H1 (cell line): ENCODE results near the gene VPS26B.
"Not testable (repeated sequence)": the region's sequence is repeated elsewhere in the genome, so short reads cannot be mapped to it uniquely, and the experiment has no call there.

Experiments used
- BACH1 ChIP-seq: IDR thresholded peaks from 2 replicates; pipeline ENCODE4 v1.6.1; 2012; ENCODE audit warnings: low read length, improper control_type of control experiment
- CREB1 ChIP-seq: IDR thresholded peaks from 2 replicates; pipeline ENCODE4 v1.6.1; 2012; ENCODE audit warnings: inconsistent platforms
- CTCF ChIP-seq, 3 experiments: IDR thresholded peaks; 1 replicate in 2 of 3; 2 replicates in 1 of 3; pipeline versions ENCODE4 v1.5.1 to v1.6.1; 2011; ENCODE audit warnings: low read length in 3 of 3, mild to moderate bottlenecking in 3 of 3, inconsistent platforms in 2 of 3, low read depth in 1 of 3, moderate library complexity in 1 of 3; ENCODE audit not compliant: insufficient read depth in 1 of 3; ENCODE audit errors: control extremely low read depth in 1 of 3
- GABPA ChIP-seq: IDR thresholded peaks from 2 replicates; pipeline ENCODE4 v1.6.1; 2011; ENCODE audit warnings: mild to moderate bottlenecking, low read length, moderate library complexity, borderline replicate concordance; ENCODE audit not compliant: insufficient read depth
- POLR2A ChIP-seq, 2 experiments: IDR thresholded peaks; 1 replicate in 1 of 2; 2 replicates in 1 of 2; pipeline ENCODE4 v1.6.1; 2011; ENCODE audit warnings: low read depth in 2 of 2, low read length in 2 of 2, mild to moderate bottlenecking in 2 of 2; ENCODE audit errors: control extremely low read depth in 1 of 2
- RFX5 ChIP-seq: IDR thresholded peaks from 2 replicates; pipeline ENCODE4 v1.6.1; 2011; ENCODE audit warnings: low read depth, low read length, improper control_type of control experiment, borderline replicate concordance
- SP1 ChIP-seq: IDR thresholded peaks from 2 replicates; pipeline ENCODE4 v1.6.1; 2011; ENCODE audit warnings: low read depth, low read length
- SRF ChIP-seq: IDR thresholded peaks from 2 replicates; pipeline ENCODE4 v1.6.1; 2011; ENCODE audit warnings: mild to moderate bottlenecking, low read depth, low read length, moderate library complexity
- TEAD4 ChIP-seq: IDR thresholded peaks from 2 replicates; pipeline ENCODE4 v1.6.1; 2012; ENCODE audit warnings: low read depth, low read length, inconsistent platforms, mixed read lengths
- ZNF274 ChIP-seq: IDR thresholded peaks from 2 replicates; pipeline ENCODE4 v1.7.0; 2012; ENCODE audit warnings: low read length, borderline replicate concordance; ENCODE audit errors: extremely low read depth

- TF ChIP-seq SRF; CREB1; POLR2A (IDR thresholded peaks at IDR 0.05; ENCODE audit: control extremely low read depth in 1 of 2, low read depth in 2 of 2, low read length in 2 of 2); CTCF (IDR thresholded peaks at IDR 0.05; ENCODE audit: control extremely low read depth in 1 of 3, insufficient read depth in 1 of 3, low read depth in 1 of 3, low read length in 3 of 3); BACH1; SP1; TEAD4; ZNF274; GABPA; RFX5: not testable (repeated sequence)
Observed at GRCh38 chr11:134281635-134282034, 57.2 kb downstream of the VPS26B start.
